GM21381 (cell line): Measurements from ENCODE around the gene IMMT.
"Not testable (repeated sequence)": the region's sequence is repeated elsewhere in the genome, so short reads cannot be mapped to it uniquely, and the experiment has no call there.

Experiments used
- ATAC-seq: cut with Tn5 transposase; IDR thresholded peaks from one replicate; pipeline ENCODE4 v1.9.1; 2021; ENCODE audit warnings: mild to moderate bottlenecking, moderate library complexity; ENCODE audit not compliant: unreplicated experiment

IMMT gene

GRCh38 chr2:86202336-86202692, 7.1 kb upstream of the IMMT start:
- ATAC-seq: no peak

DNA sequence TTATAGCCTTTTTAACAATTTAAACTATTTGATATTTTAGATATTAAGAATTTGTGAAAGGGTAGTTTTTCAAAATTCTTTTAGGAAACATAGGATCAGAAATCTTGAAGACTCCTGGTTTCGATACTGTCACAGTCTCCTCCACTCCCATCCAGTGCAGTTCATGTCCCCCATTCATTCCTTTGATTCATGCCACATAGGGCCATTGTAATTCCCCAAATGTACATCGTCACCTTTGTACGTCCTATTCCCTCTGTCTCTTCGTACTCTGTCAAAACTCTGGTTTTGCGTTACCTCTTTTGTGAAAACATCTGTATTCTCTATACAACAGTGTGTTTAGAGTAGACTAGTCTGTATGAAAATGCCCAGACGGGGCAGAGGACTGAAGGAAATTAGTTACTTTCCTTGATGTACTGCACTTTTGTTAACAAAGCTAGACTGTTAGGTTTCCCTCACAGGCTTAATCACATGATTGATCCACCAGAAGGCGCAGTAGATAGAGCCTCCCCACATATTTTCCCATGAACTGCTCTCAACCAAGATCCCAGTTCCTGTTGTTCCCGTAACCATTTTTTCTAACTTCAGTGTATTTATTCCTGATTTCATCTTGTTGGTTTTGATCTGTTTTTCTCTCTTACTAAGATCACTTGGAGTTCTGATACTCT, 6.5 kb upstream of the IMMT start:
- ATAC-seq: no peak

DNA sequence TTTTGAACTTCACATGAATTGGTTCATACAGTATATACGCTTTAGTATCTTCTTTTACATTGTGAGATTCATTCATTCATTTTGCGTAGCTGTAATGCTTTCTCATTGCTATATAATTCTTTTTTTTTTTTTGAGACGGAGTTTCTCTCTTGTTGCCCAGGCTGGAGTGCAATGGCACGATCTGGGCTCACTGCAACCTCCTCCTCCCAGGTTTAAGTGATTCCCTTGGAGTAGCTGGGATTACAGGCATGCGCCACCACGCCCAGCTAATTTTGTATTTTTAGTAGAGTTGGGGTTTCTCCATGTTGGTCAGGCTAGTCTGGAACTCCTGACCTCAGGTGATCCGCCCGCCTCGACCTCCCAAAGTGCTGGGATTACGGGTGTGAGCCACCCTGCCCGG, 5.3 kb upstream of the IMMT start:
- ATAC-seq: not testable (repeated sequence)

DNA sequence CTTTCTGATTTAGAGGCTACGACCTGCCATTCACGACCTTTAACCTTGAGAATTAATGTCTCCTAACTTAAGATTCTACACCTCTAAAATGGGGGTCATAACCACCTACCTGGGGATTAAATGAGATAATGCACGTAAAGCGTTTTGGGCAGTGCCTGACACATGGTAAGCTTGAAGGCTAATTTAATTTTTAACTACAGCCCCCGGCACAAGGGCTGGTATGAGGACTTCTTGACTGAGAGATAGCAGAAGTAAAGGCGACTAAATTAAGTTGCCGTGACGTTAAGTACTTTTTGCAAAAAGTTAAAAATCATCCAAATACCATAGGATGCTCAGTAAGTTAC, 4.5 kb upstream of the IMMT start:
- ATAC-seq: no peak

DNA sequence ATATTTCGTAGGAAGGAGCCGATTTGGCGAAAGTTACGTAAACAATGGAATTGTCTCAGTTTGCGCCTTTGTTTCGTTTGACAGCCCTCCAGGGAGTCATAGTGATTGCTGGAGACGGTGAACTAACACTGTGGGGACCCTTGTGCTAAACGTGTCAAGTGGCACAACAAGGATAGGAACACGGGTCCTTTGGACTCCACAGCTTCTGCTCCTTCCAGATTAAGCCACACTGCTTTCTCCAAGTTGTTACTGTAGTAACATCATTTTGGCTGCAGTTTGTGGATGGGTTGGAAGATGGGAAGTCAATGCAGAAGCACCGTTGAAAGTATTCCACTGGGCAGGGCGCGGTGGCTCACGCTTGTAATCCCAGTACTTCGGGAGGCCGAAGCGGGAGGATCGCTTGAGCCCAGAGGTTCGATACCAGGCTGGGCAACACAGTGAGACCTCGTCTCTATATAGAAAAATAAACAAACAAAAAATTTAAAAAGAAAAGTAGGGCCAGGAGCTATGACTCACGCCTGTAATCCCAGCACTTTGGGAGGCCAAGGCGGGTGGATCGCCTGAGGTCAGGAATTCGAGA, 636 bp upstream of the IMMT start:
- ATAC-seq: no peak

- no peak for ATAC-seq
These were observed 559 bp downstream of the IMMT start for GRCh38 chr2:86194751-86195054.

DNA sequence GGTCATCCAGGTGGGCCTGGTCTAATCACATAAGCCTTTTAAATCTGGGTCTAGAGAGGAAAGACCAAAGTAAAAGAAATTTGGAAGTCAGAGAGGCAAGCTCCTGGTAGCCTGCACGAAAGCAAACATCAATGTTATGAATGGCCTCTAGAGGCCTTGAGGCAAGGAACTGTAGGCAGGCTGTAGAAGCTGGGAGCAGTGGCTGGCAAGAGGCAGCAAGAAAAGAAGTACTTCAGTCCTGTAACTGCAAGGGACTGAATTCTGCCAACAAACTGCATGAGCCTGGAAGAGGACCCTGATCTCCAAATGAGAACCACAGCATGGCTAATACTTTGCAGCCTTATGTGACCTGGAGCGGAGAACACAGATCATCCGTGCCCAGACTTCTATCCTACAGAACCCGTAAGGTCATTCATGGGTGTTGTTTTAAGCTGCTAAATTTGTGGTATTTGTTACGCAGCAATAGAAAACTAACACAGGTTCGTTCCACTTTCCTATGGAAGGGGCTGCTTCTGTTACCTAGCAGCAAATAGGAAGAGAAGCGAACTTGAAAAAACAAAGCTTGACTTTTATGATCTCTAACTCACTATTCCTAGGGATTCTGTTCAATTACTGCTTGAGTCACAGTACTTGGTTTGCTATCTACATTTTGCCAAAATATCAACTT, 1.2 kb downstream of the IMMT start:
- ATAC-seq: no peak

GRCh38 chr2:86189782-86190416, 5.4 kb downstream of the IMMT start:
- no peak for ATAC-seq

- no peak for ATAC-seq
These were observed 8.8 kb downstream of the IMMT start for GRCh38 chr2:86186431-86186830.

- no peak for ATAC-seq
These were observed 9.6 kb downstream of the IMMT start for GRCh38 chr2:86185517-86186212.

DNA sequence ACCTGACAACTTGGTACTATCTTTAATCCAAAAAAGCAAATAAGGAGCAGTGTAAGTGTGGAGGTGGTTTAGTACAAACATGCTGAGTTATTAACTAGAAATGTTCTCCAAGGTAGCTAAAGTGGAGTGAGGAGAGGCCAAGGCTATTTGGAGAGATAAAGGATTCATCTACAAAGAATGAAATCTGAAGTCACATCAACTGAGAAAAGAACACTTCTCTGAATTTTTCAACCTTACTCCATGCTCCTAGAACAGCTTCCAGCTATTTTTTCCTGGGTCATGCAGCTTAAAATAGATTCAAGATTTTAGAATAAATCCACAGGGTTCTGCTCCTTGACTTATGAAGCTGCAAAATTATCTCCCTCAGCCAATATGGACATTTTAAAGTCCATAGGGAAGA, 18.7 kb downstream of the IMMT start:
- no peak for ATAC-seq

DNA sequence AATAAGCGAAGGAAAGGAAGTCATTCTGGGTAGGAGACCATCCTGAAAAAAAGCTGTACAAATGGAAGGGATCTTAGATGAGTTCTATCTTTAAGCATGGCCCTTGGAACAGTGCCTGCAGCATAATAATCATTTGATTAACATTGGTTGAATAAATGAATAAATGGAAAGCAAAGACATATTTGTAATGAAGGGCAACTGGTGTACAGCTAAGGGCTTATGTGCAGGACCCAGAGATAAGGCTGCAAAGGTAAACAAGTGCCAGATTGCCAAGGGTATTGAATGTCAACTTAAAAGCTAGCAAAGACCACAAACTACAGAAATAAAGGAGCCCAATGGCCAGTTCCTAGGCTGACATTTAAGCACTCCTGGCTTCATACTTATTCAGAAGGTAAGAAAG, 19.4 kb downstream of the IMMT start:
- ATAC-seq: no peak

- no peak for ATAC-seq
These were observed 20.8 kb downstream of the IMMT start for GRCh38 chr2:86174445-86174844.

DNA sequence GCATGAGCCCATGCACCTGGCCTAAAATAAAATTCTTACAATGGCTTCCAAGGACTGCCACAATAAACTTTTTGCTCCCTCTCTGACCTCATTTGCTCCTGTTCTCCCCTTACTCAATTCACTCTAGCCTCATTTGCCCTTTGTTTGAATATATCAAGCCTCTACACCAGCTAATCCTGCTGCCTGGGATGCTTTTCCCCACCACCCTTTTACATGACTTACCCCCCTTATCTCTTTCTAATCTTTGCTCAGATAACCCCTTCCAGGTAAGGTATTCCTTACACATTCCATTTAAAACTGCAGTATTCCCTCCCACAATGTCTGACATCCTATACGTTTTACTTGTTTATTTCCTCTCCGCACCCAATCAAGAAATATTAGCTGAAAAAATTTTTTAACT, 22.7 kb downstream of the IMMT start:
- no peak for ATAC-seq

DNA sequence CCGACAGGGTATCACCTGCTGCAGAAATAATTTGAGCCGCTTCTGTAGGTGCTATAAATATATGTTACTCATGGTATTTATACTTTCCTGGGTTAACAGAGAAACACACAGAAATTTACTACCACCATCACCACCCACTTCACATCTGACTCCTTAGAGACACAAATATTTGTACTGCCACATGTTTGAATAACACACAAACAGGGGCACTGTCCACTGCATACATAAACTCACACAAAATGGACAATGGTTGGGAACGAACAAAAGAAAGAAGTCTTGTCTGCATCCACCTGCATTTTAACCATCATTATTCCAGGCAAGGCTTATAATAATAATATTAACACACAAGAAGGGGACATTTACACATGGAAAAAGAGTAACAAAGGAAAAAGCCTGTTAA, 24.0 kb downstream of the IMMT start:
- ATAC-seq: no peak

DNA sequence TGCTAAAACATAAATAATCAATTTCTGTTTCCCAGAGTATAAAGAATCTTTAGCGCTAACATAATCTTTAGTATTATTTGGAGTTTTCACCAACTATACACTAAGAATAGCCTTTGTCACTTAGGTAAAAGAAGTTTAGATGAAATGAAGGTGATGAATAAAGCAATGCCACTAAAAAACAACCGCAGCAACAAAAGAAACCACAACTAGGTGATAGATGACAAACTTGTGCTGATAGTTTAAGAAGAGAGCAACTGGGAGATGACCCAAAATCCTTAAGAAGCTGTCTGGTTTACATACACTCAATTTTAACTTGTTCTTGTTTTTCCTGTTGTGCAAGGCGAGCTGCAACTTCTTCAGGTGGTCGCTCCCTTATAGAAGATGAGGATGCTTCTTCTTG, 24.8 kb downstream of the IMMT start:
- no peak for ATAC-seq

DNA sequence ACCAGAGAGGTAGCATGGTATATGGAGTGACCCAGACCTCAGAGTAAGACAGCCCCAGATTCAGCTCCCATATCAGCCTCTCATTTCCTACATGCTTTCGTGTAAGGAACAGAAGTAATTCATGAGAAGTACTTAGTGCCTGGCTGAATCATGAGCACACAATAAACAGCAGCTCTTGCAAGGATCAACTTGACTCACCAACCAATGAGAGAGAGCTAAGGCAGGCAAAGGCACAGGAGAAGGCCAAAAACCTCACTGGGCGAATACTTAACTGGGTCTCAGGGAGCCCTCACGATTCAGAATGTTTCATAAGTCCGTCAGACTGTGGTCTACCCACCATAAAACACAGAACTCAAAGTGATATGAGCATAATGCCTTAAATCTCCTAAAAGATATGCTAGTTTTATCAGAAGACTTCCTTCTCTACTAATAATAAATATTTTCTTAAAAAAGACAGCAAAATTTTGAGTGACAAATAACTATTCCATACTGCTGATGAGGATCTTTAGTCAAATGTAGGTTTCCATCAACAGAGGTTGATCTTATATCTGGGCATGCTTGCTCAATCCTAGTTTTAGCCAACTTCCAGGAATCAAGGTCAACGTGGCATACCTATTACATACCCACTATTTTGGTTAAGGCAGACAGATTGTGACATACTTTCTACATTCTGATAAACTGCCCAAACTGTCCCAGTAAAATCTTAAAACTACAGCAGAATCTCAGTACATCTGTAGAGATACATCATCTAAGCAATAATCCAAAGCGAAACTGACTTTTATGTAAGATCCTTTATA, 34.9 kb downstream of the IMMT start:
- ATAC-seq: no peak

DNA sequence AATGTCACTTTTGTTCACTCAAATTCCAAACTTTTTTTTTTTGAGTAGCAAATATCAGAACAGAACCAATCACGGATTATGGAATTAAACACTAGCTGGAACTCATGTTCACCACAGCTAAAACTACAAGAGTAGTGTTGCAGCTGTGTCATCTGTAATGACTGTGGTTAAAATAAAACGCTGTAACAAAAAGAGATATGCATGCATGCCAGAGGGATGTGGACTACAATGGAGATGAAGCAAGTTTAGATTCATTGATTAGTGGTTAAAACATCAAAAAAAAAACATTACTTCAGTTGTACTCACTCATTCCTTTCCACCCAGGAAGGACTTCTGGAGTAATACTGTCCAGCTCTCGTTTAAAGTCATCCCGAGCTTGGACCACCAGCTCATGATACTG, 37.0 kb downstream of the IMMT start:
- no peak for ATAC-seq

GRCh38 chr2:86157009-86157556, 38.2 kb downstream of the IMMT start:
- no peak for ATAC-seq

DNA sequence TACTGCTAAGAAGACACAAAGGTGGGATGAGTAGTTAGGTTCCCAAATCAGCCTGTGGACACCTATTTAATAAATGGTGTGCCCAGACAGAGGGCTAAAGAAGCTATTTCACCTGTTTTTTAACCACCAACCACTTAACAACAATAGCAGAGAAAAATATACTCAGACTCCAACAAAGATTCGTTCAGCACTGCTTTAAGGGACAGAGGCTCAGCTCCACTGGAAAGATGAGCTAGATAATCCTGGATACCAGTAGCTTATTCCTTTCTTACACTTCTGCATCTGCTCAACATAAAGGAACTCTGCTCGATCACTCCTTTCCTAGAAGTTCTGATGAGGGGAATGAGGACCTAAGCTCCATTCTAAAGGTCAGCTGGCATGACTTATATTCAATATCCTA, 44.8 kb downstream of the IMMT start:
- ATAC-seq: no peak

- ATAC-seq: no peak
These were observed 47.5 kb downstream of the IMMT start for GRCh38 chr2:86147793-86148192.
